ENCODE results near the gene SPECC1.

- TF ChIP-seq IRF2 (CRISPR knock-in tag; IDR thresholded peaks at IDR 0.05; ENCODE audit: borderline replicate concordance, low read depth): no peak
- no peak for TF ChIP-seq CTCF (IDR thresholded peaks at IDR 0.05)
- TF ChIP-seq MYBL2 (CRISPR knock-in tag; IDR thresholded peaks at IDR 0.05): no peak
- TF ChIP-seq, protein P1, sequence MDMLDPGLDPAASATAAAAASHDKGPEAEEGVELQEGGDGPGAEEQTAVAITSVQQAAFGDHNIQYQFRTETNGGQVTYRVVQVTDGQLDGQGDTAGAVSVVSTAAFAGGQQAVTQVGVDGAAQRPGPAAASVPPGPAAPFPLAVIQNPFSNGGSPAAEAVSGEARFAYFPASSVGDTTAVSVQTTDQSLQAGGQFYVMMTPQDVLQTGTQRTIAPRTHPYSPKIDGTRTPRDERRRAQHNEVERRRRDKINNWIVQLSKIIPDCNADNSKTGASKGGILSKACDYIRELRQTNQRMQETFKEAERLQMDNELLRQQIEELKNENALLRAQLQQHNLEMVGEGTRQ (CRISPR knock-in tag; IDR thresholded peaks at IDR 0.05): no peak
- TF ChIP-seq ZNF396 (CRISPR knock-in tag; IDR thresholded peaks at IDR 0.05; ENCODE audit: borderline replicate concordance): no peak
- TF ChIP-seq ELF4 (CRISPR knock-in tag; IDR thresholded peaks at IDR 0.05; ENCODE audit: low read depth): no peak
- TF ChIP-seq ZNF121 (CRISPR knock-in tag; IDR thresholded peaks at IDR 0.05): no peak
- TF ChIP-seq AR (CRISPR knock-in tag; IDR thresholded peaks at IDR 0.05): no peak
- no peak for TF ChIP-seq CREB1 (CRISPR knock-in tag; IDR thresholded peaks at IDR 0.05)
These were observed 181.9 kb downstream of the SPECC1 start for GRCh38 chr17:20191056-20191455.
